ENCODE measurements around the gene WDR72. TPM values are rescaled to one million over a fixed set of nuclear protein-coding genes. Genes with fewer than 3 reads are reported as not detected.

The WDR72 gene
- total RNA-seq, 1 experiment from 2014 or later = not detected

DNA sequence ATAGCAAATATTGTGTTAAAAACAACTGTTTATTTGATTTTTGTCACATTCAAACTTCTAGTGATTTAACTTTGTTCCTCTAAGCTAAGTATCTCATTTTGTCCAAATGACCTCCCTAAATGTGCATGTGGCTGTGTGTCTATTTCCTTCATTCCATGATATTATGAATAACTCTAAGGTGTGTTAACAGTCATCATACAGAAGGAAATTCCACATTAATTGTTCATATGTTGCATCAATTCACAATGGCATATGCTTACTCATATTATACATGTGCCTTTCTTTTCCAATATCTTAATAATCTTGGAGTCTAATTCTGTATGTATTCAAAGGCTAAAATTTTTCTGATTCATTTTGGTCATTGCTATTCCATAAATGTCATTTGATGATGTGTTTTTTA is 186.4 kb downstream of the WDR72 start:
- Mint-ChIP-seq H3K27ac (ENCODE audit: low read depth, unreplicated experiment) (no peak overlapping the region), H3K9me3 (ENCODE audit: unreplicated experiment) (no peaks in the 10 kb centered on the region), H3K4me3 (ENCODE audit: unreplicated experiment) (no peak overlapping the region), H3K36me3 (ENCODE audit: insufficient read depth, unreplicated experiment) (no peaks in the 10 kb centered on the region), H3K4me1 (ENCODE audit: insufficient read depth, unreplicated experiment) (no peaks in the 10 kb centered on the region), H3K27me3 (ENCODE audit: insufficient read depth, unreplicated experiment) (peaks cover 29% of the 10 kb centered on the region)
- intact Hi-C loops (cut with micrococcal nuclease) = no loop called here
- CTCF ChIA-PET = no interaction called here
- no peak for DNase-seq (ENCODE audit: unreplicated experiment)
- POLR2A ChIA-PET = interaction anchor here (0.7 kb wide), 1 partner anchor 10 kb away, joined by 3 read pairs; no protein-coding TSS in a partner anchor
- BruUV-seq (replicated peaks) = no TSS peak
- TF ChIP-seq, protein P1, sequence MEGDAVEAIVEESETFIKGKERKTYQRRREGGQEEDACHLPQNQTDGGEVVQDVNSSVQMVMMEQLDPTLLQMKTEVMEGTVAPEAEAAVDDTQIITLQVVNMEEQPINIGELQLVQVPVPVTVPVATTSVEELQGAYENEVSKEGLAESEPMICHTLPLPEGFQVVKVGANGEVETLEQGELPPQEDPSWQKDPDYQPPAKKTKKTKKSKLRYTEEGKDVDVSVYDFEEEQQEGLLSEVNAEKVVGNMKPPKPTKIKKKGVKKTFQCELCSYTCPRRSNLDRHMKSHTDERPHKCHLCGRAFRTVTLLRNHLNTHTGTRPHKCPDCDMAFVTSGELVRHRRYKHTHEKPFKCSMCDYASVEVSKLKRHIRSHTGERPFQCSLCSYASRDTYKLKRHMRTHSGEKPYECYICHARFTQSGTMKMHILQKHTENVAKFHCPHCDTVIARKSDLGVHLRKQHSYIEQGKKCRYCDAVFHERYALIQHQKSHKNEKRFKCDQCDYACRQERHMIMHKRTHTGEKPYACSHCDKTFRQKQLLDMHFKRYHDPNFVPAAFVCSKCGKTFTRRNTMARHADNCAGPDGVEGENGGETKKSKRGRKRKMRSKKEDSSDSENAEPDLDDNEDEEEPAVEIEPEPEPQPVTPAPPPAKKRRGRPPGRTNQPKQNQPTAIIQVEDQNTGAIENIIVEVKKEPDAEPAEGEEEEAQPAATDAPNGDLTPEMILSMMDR (IDR thresholded peaks at IDR 0.05; ENCODE audit: unreplicated experiment) = no peak

DNA sequence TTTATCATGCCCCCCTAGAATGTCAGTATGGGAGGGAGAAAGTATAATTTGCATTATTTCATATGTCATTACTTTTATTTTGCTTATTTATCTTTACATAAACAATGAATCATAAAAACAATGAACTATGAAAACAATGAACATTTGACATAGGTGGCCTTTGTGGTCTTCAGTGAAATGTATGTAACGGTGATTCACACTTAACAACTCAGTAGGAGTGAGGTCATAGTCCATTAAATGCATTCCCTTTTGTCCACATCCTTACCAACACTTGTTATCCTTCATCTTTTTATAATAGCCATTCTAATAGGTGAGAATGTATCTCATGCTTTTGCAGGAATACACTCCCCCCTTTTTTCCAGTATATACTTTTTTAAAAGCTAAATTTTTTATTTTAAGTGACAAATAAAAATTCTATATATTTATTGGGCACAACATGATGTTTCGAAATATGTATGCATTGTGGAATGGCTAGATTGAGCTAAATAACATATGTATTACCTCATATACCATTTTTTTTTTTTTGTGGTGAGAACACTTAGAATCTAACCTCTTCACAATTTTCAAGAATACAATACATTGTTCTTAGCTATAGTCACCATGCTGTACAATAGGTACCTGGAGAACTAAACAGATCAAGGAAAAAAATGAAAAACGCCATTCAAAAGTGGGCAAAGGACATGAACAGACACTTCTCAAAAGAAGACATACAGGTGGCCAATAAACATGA is 189.5 kb downstream of the WDR72 start:
- intact Hi-C loops (cut with micrococcal nuclease) = no loop called here
- Mint-ChIP-seq H3K4me1 (ENCODE audit: insufficient read depth, unreplicated experiment) (no peaks in the 10 kb centered on the region), H3K27ac (ENCODE audit: low read depth, unreplicated experiment) (no peak overlapping the region), H3K9me3 (ENCODE audit: unreplicated experiment) (no peaks in the 10 kb centered on the region), H3K36me3 (ENCODE audit: insufficient read depth, unreplicated experiment) (no peaks in the 10 kb centered on the region), H3K27me3 (ENCODE audit: insufficient read depth, unreplicated experiment) (peaks cover 36% of the 10 kb centered on the region), H3K4me3 (ENCODE audit: unreplicated experiment) (no peak overlapping the region)
- TF ChIP-seq, protein P1 (IDR thresholded peaks at IDR 0.05; ENCODE audit: unreplicated experiment) = no peak
- ChIA-PET CTCF (no interaction called here), POLR2A (no interaction called here)
- no TSS peak for BruUV-seq (replicated peaks)
- DNase-seq (ENCODE audit: unreplicated experiment) = no peak

GRCh38 chr15:53566912-53567311 is 192.6 kb downstream of the WDR72 start:
- ChIA-PET POLR2A (no interaction called here), CTCF (no interaction called here)
- BruUV-seq (replicated peaks) = no TSS peak

GRCh38 chr15:53565721-53566120 is 193.7 kb downstream of the WDR72 start:
- Mint-ChIP-seq H3K27ac (ENCODE audit: low read depth, unreplicated experiment) (no peak overlapping the region), H3K27me3 (ENCODE audit: insufficient read depth, unreplicated experiment) (peaks cover 25% of the 10 kb centered on the region), H3K4me3 (ENCODE audit: unreplicated experiment) (no peak overlapping the region), H3K9me3 (ENCODE audit: unreplicated experiment) (no peaks in the 10 kb centered on the region), H3K36me3 (ENCODE audit: insufficient read depth, unreplicated experiment) (no peaks in the 10 kb centered on the region), H3K4me1 (ENCODE audit: insufficient read depth, unreplicated experiment) (no peaks in the 10 kb centered on the region)
- no peak for DNase-seq (ENCODE audit: unreplicated experiment)
- BruUV-seq (replicated peaks) = no TSS peak
- TF ChIP-seq, protein P1 (IDR thresholded peaks at IDR 0.05; ENCODE audit: unreplicated experiment) = no peak
- POLR2A ChIA-PET = no interaction called here
- intact Hi-C loops (cut with micrococcal nuclease) = no loop called here
- CTCF ChIA-PET = interaction anchor here (0.6 kb wide), 1 partner anchor 1528 kb away, joined by 4 read pairs; no protein-coding TSS in a partner anchor

More at GRCh38 chr15:53566912-53567311, 192.6 kb downstream of the WDR72 start:
- intact Hi-C loops (cut with micrococcal nuclease) = no loop called here
- Mint-ChIP-seq H3K36me3 (ENCODE audit: insufficient read depth, unreplicated experiment) (no peaks in the 10 kb centered on the region), H3K9me3 (ENCODE audit: unreplicated experiment) (no peaks in the 10 kb centered on the region), H3K27ac (ENCODE audit: low read depth, unreplicated experiment) (no peak overlapping the region), H3K4me1 (ENCODE audit: insufficient read depth, unreplicated experiment) (no peaks in the 10 kb centered on the region), H3K4me3 (ENCODE audit: unreplicated experiment) (no peak overlapping the region), H3K27me3 (ENCODE audit: insufficient read depth, unreplicated experiment) (peaks cover 28% of the 10 kb centered on the region)
- DNase-seq (ENCODE audit: unreplicated experiment) = no peak
- TF ChIP-seq, protein P1 (IDR thresholded peaks at IDR 0.05; ENCODE audit: unreplicated experiment) = no peak

Measured in MCF 10A (cell line).